HG03354 (cell line): ENCODE data around the gene CEP63.

Experiments
- ATAC-seq: cut with Tn5 transposase; IDR thresholded peaks from one replicate; pipeline ENCODE4 v1.9.1; 2021; ENCODE audit warnings: mild to moderate bottlenecking; ENCODE audit not compliant: unreplicated experiment, poor library complexity, severe bottlenecking

The CEP63 gene

GRCh38 chr3:134464689-134465365, 21.0 kb upstream of the CEP63 start:
- no peak for ATAC-seq

- ATAC-seq = no peak
These were observed 19.5 kb upstream of the CEP63 start for GRCh38 chr3:134466331-134466730.

- ATAC-seq = no peak
These were observed 17.3 kb upstream of the CEP63 start for GRCh38 chr3:134468519-134468918.

- ATAC-seq = no peak
These were observed 14.2 kb upstream of the CEP63 start for GRCh38 chr3:134471521-134472193.

GRCh38 chr3:134472831-134473230, 13.0 kb upstream of the CEP63 start:
- no peak for ATAC-seq

- ATAC-seq = peak; percentile 59
These were observed 11.8 kb upstream of the CEP63 start for GRCh38 chr3:134473868-134474546.

GRCh38 chr3:134474956-134475355, 10.9 kb upstream of the CEP63 start:
- ATAC-seq = no peak

- no peak for ATAC-seq
These were observed 9.6 kb upstream of the CEP63 start for GRCh38 chr3:134476306-134476705.

GRCh38 chr3:134477002-134477401, 8.9 kb upstream of the CEP63 start:
- ATAC-seq = no peak

GRCh38 chr3:134477938-134478337, 7.9 kb upstream of the CEP63 start:
- no peak for ATAC-seq

- no peak for ATAC-seq
These were observed 5.3 kb upstream of the CEP63 start for GRCh38 chr3:134480546-134480945.

- no peak for ATAC-seq
These were observed 4.7 kb upstream of the CEP63 start for GRCh38 chr3:134481166-134481565.

GRCh38 chr3:134482622-134483021, 3.2 kb upstream of the CEP63 start:
- no peak for ATAC-seq

- no peak for ATAC-seq
These were observed 2.5 kb upstream of the CEP63 start for GRCh38 chr3:134483195-134483900.

- peak; percentile 4 for ATAC-seq
These were observed 661 bp upstream of the CEP63 start for GRCh38 chr3:134485075-134485717.

GRCh38 chr3:134486577-134487041, 752 bp downstream of the CEP63 start:
- peak; percentile 18 for ATAC-seq

- ATAC-seq = no peak
These were observed 1.5 kb downstream of the CEP63 start for GRCh38 chr3:134487406-134487805.

GRCh38 chr3:134494495-134494894, 8.6 kb downstream of the CEP63 start:
- no peak for ATAC-seq

- ATAC-seq = no peak
These were observed 10.1 kb downstream of the CEP63 start for GRCh38 chr3:134495980-134496379.
